Type B pancreatic cell (in vitro differentiated cells): ENCODE results near the gene IL1R2. TPM values are rescaled to one million over a fixed set of nuclear protein-coding genes. Genes with fewer than 3 reads are reported as not detected.
A peak's percentile ranks its signal among the peaks of the same experiment; 100 is the strongest.

Source experiments
- DNase-seq: peaks from one replicate; pipeline ENCODE4 v3.0.0; 2021; ENCODE audit warnings: mixed read lengths; ENCODE audit not compliant: unreplicated experiment; ENCODE audit errors: extremely low spot score
- H3K27ac Mint-ChIP-seq: 2 replicates; pipeline ENCODE4 v1.8.0; 2021; ENCODE audit warnings: mild to moderate bottlenecking, mixed read lengths
- H3K27me3 Mint-ChIP-seq: 2 replicates; pipeline ENCODE4 v1.8.0; 2021; ENCODE audit warnings: mixed read lengths
- H3K36me3 Mint-ChIP-seq: 2 replicates; pipeline ENCODE4 v1.8.0; 2021; ENCODE audit warnings: mixed read lengths
- H3K4me1 Mint-ChIP-seq: one replicate; pipeline ENCODE4 v1.8.0; 2021; ENCODE audit warnings: mixed read lengths; ENCODE audit not compliant: unreplicated experiment
- H3K4me3 Mint-ChIP-seq: 2 replicates; pipeline ENCODE4 v1.8.0; 2021; ENCODE audit warnings: mild to moderate bottlenecking, mixed read lengths
- H3K9me3 Mint-ChIP-seq: 2 replicates; pipeline ENCODE4 v1.8.0; 2021; ENCODE audit warnings: mixed read lengths
- CTCF ChIP-seq: fragments of 200-600 bp; sonication (generic); conservative IDR thresholded peaks from 2 replicates; pipeline ENCODE4 v1.5.0; 2021; ENCODE audit warnings: antibody characterized with exemption, mild to moderate bottlenecking
- total RNA-seq: library from RNA; stranded (reverse); gene quantifications from 2 replicates; pipeline ENCODE4 v1.2.1, GENCODE V29; 2021; ENCODE audit warnings: low replicate concordance

IL1R2 gene
- total RNA-seq, 1 donor from 2014 or later, result 0.48 TPM

- no peaks in the 10 kb centered on the region for H3K36me3 Mint-ChIP-seq
- no peaks in the 10 kb centered on the region for H3K9me3 Mint-ChIP-seq
- no peaks in the 10 kb centered on the region for H3K4me1 Mint-ChIP-seq
- TF ChIP-seq CTCF, result no peak
- H3K27me3 Mint-ChIP-seq, result no peaks in the 10 kb centered on the region
- no peak overlapping the region for H3K4me3 Mint-ChIP-seq
- DNase-seq, result no peak
- no peak overlapping the region for H3K27ac Mint-ChIP-seq
These were observed 22.2 kb downstream of the IL1R2 start for GRCh38 chr2:102014041-102014345.

GRCh38 chr2:102015399-102015798, 23.6 kb downstream of the IL1R2 start:
- Mint-ChIP-seq H3K9me3 (no peaks in the 10 kb centered on the region), H3K27ac (no peak overlapping the region), H3K4me1 (peaks cover 2% of the 10 kb centered on the region), H3K36me3 (no peaks in the 10 kb centered on the region), H3K4me3 (no peak overlapping the region), H3K27me3 (peaks cover 6% of the 10 kb centered on the region)
- DNase-seq, result no peak
- no peak for TF ChIP-seq CTCF

GRCh38 chr2:102016399-102016955, 24.7 kb downstream of the IL1R2 start:
- H3K9me3 Mint-ChIP-seq, result no peaks in the 10 kb centered on the region
- H3K36me3 Mint-ChIP-seq, result no peaks in the 10 kb centered on the region
- no peak for DNase-seq
- H3K4me3 Mint-ChIP-seq, result no peak overlapping the region
- TF ChIP-seq CTCF, result no peak
- H3K4me1 Mint-ChIP-seq, result peaks cover 8% of the 10 kb centered on the region
- H3K27me3 Mint-ChIP-seq, result peaks cover 8% of the 10 kb centered on the region
- no peak overlapping the region for H3K27ac Mint-ChIP-seq

DNA sequence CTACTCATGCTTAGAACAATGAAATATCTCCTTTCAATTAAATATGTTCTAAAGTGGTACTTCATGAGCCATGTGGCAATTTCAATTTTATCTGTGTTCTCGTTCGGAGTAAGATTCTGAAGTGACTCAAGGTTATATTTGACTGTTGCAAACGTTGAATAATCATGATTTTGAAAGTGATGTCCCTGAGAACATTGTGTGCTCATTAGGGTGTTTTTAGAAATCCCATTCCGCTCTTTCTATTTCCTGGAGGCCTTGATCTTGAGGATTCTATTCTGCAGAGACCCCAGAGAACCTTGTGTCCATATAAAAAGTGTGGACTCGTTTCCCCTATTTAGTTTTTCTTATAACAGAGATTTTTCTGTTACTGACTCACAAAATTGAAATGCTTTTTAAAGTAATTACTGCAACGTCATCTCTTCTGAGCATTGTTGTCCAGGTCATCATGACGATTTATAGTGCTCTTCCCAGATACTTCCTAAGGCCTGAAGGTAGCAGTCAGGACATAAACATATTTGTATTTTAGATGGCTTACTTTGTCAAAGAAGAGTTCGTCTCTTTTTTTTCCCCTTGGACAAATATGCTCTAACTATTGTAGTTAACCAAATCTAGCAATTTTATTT, 27.2 kb downstream of the IL1R2 start:
- TF ChIP-seq CTCF, result no peak
- Mint-ChIP-seq H3K9me3 (no peaks in the 10 kb centered on the region), H3K27ac (no peak overlapping the region), H3K4me3 (no peak overlapping the region), H3K27me3 (peaks cover 8% of the 10 kb centered on the region), H3K4me1 (peaks cover 12% of the 10 kb centered on the region), H3K36me3 (no peaks in the 10 kb centered on the region)
- DNase-seq, result no peak

DNA sequence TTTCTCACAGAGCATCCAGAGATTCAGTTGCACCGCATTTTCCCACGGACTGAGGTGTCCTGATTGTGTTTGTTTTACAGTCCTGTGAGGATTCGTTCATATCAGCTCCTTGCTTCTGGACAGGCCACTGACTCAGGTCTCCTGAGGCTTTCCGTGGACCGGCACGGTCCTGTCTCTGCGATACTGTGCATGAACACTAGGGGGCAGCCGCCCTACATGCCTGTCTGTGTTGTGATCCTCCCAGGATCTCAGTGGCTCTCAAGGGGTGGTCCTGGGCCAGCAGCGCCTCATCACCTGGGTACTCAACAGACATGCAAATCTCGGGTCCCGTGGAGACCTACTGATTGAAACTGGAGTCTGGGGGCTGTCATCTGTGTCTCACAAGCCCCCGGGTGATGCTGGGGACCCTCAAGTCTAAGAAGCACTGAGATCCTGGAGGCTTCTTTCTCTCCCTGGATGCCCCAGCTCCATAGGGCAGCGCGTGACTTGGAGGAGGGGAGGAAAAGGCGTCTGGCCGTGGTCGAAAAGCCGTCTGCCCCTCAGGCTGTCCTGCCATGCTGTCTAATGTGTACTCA, 28.9 kb downstream of the IL1R2 start:
- peak overlapping the region; percentile 46 for H3K27ac Mint-ChIP-seq
- DNase-seq, result peak; percentile 86
- peak; percentile 98 for TF ChIP-seq CTCF
- no peaks in the 10 kb centered on the region for H3K9me3 Mint-ChIP-seq
- H3K27me3 Mint-ChIP-seq, result peaks cover 8% of the 10 kb centered on the region
- H3K4me1 Mint-ChIP-seq, result peaks cover 16% of the 10 kb centered on the region
- H3K4me3 Mint-ChIP-seq, result no peak overlapping the region
- H3K36me3 Mint-ChIP-seq, result no peaks in the 10 kb centered on the region
